Fibroblast of skin of back (primary cell): ENCODE measurements around the gene UTP25.
"Not testable (repeated sequence)": the region's sequence is repeated elsewhere in the genome, so short reads cannot be mapped to it uniquely, and the experiment has no call there.

Source experiments
- DNase-seq: peaks from one replicate; pipeline ENCODE4 v3.0.0-alpha.2; 2013

Gene UTP25

GRCh38 chr1:209873067-209873799, 45.5 kb downstream of the UTP25 start:
- DNase-seq: peak; percentile 29

GRCh38 chr1:209875515-209875914, 47.7 kb downstream of the UTP25 start:
- DNase-seq: peak; percentile 68

GRCh38 chr1:209876078-209876800, 48.5 kb downstream of the UTP25 start:
- DNase-seq: no peak

- DNase-seq: no peak
Measured at GRCh38 chr1:209877087-209877764, 49.5 kb downstream of the UTP25 start.

GRCh38 chr1:209878964-209879363, 51.2 kb downstream of the UTP25 start:
- DNase-seq: no peak

- no peak for DNase-seq
Measured at GRCh38 chr1:209879539-209879938, 51.8 kb downstream of the UTP25 start.

GRCh38 chr1:209880031-209880430, 52.3 kb downstream of the UTP25 start:
- DNase-seq: no peak

- DNase-seq: no peak
Measured at GRCh38 chr1:209881619-209882018, 53.8 kb downstream of the UTP25 start.

- DNase-seq: no peak
Measured at GRCh38 chr1:209882286-209882685, 54.5 kb downstream of the UTP25 start.

- DNase-seq: no peak
Measured at GRCh38 chr1:209882942-209883340, 55.2 kb downstream of the UTP25 start.

GRCh38 chr1:209883341-209883971, 55.7 kb downstream of the UTP25 start:
- peak; percentile 88 for DNase-seq

- peak; percentile 67 for DNase-seq
Measured at GRCh38 chr1:209884249-209884648, 56.5 kb downstream of the UTP25 start.

GRCh38 chr1:209884665-209885117, 56.9 kb downstream of the UTP25 start:
- DNase-seq: peak; percentile 100

GRCh38 chr1:209885403-209886218, 57.8 kb downstream of the UTP25 start:
- DNase-seq: peak; percentile 42

- no peak for DNase-seq
Measured at GRCh38 chr1:209886219-209886536, 58.4 kb downstream of the UTP25 start.

GRCh38 chr1:209888291-209889076, 60.7 kb downstream of the UTP25 start:
- not testable (repeated sequence) for DNase-seq

- no peak for DNase-seq
Measured at GRCh38 chr1:209889077-209889418, 61.3 kb downstream of the UTP25 start.

- DNase-seq: peak; percentile 71
Measured at GRCh38 chr1:209890641-209891330, 63.0 kb downstream of the UTP25 start.

- DNase-seq: no peak
Measured at GRCh38 chr1:209893751-209894150, 66.0 kb downstream of the UTP25 start.

GRCh38 chr1:209895709-209896108, 67.9 kb downstream of the UTP25 start:
- DNase-seq: peak; percentile 82

GRCh38 chr1:209896346-209896745, 68.6 kb downstream of the UTP25 start:
- DNase-seq: peak; percentile 51
